Measurements from ENCODE around the gene SASH1.

The SASH1 gene

DNA sequence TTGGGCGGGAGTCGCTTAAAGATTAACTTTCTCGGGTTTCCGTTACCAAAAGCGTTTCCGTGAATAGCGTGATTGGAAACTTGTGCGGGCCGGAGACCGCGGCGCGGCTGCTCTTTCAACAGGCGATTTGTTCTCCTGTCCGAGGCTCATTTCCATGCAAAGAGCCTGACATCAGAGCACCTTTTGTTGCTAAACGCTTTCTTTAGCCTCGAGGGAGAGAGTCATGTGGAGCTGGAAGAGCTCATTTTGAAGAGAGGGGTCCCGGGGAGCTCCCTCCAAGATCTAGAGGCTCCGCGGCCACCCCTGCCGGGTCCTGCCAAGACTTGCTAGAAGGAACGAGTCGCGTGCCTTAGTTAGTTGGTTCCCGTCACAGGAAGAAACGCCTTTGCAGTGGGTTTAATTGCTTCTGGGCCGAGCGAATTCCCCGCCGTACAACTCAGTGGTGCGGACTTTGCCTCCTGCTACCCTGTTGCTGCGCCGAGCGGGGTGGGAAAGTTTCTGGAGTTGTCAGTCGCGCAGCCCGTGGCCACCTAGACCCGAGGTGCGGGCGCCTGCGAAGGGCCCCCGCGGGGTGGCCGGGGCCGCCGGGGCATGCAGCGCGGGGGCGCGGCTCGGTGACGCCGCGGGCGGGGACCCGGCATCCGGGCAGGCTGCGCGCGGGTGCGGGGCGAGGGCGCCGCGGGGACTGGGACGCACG is at the start of gene SASH1:
SASH1 (plus strand) TSS at position 489 of the 697 bp plus-strand sequence. CDS start 230 bp downstream, outside the sequence.
- peak; percentile 10 for DNase-seq
- ATAC-seq = peak; percentile 19

DNA sequence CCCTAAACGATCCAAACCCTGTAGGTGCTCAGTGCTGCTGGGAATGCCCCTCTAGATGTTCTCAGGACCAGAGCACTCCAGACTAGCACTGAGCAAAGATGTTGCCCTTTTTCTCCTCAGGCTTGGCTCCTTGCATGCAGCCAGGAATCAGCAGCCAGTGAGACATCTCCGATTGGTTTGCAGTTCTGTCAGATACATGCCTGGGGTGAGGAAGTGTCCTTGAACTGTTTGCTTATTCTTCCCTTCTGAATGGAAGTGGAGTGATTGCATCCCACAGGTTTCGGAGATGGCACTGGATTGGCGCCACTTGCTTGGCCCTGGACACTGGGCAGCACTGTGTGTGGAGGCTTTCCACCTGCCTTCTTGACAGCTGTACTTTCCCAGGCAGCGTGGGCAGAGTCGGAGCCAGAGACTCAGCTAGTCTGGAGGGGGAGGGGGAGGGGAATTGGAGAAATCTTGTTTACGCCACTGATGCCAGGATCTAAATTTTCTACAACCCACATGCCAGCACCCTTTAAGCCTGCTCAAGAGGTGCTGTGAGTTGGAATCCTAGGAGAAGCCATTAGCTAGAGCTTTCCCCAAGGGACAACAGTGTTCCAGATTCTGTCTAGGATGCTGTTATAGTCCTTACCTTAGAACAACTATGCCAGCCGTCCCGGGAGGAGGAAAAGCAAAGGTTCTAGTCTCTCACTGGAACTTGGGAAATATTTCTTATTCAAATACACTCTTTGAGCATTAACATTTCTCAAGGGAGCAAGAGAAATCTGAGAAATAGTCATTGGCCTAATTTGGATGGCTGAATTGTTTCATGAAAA is 49.2 kb upstream of the SASH1 start:
- ATAC-seq (no peak), DNase-seq (no peak)

DNA sequence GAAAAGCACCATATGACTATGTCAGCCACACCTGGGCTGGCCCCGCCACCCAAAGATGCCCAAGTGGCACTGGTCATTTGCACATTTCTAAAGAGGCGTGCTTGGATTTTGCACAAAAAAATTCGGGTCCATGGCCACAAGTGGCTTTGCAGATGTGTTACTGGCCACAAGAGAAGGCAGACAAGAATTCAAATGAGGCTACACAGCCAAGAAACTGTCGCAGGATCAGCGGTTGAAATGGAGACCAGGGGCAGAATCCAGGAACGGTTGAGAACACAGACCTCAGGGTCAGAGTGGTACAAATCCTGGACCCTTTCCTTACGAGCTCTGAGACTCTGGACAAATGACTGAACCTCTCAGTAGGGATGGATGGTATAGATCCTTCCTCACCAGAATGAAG is 48.6 kb upstream of the SASH1 start:
- no peak for DNase-seq
- ATAC-seq = no peak

DNA sequence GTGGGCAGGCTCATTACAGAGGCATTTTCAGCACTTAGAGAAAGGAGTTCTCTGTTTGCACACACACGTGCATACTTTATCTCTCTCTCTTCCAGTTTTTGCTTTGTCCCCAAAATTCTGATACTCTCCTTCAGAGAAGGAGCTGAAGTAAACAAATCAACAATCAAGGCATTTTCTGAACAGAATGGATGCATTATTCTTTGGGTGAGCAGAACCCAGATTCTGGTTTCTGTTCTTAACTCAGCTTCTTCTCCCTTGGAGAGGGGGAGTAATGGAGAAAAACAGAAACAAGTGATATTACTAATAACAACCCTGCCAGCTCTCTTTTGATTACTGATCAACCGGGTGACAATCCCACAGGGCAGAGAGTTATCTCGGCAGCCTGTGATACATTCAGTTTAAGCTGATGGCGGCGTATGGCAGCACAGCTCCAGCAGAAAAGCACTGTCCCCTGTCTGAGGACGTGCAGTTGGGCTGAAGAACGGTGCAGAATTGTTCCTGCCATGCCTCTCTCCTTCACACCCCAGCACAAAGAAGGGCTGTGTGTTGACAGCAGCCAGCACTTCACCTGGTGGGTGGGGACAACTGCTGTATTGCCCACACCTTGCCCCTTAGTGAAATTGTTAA is 47.3 kb upstream of the SASH1 start:
- ATAC-seq (no peak), DNase-seq (no peak)

DNA sequence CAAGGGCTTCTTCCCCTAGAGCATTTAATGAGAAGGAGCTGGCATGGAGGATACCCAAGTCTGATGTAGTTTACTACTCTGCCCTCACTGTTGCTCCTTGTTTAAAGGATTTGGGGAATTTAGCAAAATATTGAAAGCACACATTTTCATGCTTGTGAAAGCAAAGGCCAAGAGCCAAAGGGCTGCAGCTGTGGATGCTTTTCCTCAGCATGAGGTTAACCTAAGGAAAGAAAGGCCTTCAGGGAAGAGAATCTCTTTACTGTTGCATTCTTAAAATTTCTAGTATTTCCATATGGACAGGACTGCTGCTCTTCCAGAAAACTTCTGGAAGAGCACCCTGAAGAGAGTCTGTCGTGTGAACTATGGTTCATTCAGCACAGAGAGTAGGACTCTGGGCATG is 45.9 kb upstream of the SASH1 start:
- DNase-seq = no peak
- ATAC-seq = no peak

DNA sequence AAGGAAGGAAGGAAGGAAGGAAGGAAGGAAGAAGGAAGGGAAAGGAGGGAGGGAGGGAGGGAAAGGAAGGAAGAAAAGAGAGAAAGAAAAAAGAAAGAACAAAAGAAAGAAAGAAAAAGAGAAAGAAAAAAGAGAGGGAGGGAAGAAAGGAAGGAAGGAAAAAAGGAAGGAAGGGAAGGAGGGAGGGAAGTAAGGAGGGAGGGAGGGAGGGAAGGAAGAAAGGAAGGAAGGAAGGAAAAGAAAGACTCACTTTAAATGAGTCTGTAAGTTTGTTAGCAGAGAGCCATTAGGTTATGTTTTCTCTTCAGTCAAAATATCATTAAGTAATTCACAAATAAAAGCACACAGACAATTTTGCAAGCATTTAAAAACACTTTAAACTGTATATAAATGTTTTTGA is 44.0 kb upstream of the SASH1 start:
- DNase-seq (no peak), ATAC-seq (no peak)

DNA sequence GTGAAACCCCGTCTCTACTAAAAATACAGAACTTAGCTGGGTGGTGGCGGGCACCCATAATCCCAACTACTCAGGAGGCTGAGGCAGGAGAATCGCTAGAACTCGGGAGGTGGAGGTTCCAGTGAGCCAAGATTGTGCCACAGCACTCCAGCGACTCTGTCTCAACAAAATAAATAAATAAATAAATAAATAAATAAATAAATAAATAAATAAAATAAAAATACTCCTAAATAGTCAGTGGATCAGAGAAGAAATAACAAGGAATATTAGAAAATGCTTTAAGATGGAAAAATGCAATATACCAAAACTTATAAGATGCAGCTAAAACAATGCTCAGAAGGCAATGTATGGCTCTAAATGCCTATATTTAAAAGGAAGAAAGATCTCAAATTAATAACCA is 39.0 kb upstream of the SASH1 start:
- DNase-seq = no peak
- ATAC-seq = no peak

DNA sequence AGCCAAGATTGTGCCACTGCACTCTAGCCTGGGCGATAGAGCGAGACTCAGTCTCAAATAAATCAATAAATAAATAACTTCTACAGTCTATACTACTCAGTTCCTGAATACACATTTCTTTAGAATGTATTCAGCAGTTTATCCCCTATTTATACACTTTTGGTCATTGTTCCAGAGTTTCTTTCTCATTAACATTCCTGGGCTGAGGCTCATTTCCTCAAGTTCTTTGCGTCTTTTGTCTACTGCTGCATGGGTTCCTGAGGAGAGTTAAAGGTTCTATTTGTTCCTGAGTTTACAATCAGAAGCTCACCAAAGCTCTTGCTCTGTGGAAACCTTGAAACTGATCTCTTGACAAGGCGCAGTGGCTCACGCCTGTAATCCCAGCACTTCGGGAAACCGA is 37.7 kb upstream of the SASH1 start:
- DNase-seq = no peak
- ATAC-seq = no peak

DNA sequence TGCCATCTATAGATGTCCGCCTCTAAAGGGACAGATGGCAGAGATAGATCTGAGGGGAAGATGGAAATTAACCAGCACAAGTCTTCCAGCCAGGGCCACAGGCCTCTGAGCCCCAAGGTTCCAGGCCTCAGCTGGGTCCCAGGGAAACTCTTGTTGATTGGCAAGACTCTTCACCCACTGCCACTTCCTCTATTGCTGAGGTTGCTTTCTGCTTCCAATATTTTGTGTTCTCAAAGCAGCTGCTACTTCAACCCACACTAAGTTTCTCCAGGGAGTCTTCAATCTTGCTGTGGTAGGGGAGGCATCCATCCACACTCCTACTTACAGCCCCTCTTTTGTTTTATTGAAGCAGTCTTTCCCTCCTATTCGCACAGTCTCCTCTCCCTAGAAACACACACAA is 36.4 kb upstream of the SASH1 start:
- ATAC-seq = no peak
- no peak for DNase-seq

DNA sequence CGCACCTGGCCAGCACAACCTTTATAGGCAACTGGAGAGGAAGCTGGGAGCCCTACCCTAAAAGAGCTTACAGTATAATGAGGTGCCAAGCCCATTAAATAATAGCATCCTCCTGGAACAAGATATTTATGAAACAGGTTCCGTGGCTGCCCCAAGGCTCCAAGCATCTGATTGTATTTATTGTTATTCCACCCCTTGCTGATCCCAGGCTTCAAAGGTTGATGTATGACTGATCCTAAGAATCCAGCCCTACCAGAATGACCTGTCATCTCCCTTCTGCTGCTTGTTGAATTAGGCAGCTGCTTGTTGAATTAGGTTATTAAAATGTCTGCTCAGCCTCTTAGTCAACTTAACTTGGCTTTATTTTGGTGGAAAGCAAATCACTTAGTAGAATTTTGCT is 35.2 kb upstream of the SASH1 start:
- ATAC-seq (no peak), DNase-seq (no peak)

DNA sequence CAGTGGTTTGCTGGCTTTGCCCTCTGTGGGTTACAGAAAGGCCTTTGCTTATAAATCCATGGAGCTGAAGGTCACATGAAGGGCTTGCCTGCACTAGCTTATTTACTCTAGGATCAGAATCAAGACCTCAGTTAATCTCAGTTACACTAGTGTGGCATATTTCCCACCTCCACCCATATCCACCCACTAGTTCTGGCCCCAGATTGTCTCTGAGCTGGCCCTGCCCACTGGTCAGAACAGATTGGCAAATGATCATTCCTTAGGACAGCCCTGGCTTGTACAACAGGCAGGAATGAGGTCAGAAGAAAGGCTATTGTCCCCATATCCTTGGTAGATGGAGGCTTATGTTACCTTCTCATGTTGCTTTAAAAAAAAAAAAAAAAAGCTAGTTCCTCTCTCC is 33.3 kb upstream of the SASH1 start:
- DNase-seq (no peak), ATAC-seq (no peak)

DNA sequence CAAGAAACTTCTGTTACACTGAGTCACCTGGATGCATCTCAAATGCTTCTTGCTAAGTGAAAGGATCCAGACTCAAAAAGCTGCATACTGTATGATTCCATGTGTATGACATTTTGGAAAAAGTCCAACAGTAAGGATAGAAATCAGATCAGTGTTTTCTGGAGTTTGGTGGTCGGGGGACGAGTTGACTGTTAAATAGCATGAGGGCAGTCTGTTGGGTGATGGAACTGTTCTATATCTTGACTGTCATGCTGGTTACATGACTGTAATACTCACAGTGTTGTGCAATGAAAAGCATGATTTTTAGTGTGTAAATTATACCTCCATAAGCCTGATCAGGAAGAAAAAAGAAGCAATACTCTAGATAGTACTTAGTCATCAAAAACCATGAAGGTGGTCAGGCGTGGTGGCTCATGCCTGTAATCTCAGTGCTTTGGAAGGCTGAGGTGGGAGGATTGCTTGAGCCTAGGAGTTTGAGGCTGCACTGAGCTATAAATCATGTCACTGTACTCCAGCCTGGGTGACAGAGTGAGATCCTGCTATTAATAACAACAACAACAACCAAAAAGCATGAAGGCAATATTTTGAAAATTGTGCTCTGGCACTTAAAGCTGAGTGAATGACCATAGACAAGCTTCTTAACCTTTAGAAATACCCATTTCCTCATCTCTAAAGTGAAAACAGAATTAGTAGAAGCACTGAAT is 30.5 kb upstream of the SASH1 start:
- no peak for ATAC-seq

DNA sequence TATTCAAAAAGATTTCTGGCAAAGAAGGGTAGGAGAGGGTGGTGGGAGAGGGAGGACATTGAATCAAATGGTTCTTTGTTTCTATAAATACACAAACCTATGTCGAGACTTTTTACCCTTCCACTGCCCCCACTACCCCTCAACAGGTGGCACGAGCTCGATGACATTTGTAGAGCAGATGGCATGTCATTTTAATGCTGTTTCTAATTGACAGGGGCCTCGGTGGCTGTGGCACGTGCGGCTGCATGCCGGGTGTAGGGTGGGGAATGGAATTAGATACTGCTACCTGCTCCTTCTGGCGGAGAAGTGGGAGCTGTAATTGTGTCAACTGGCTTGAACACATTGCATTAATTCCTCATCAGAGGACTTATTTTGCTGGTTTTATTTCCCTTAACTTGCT is 29.1 kb upstream of the SASH1 start:
- no peak for DNase-seq

More for the DNA sequence above, 30.5 kb upstream of the SASH1 start:
- no peak for DNase-seq

DNA sequence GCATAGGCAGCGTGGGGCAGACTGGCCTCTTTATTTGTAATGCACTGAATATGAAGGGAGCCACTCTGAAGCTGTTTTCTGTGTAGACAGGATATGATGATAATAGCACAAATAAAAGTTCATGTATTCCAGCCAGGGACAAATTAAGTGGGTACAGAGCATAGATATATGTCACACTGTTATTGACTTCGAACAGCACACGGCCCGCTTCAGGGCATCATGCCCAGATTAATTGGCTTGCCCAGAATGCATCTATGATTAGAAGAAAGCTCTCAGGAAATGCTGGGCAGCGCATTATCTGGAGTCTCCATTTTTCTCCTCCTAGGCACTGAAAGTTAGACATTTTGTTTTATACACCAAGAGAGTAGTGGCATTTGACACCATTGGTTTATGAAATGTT is 26.3 kb upstream of the SASH1 start:
- ATAC-seq (no peak), DNase-seq (no peak)

More for the DNA sequence above, 29.1 kb upstream of the SASH1 start:
- no peak for ATAC-seq

DNA sequence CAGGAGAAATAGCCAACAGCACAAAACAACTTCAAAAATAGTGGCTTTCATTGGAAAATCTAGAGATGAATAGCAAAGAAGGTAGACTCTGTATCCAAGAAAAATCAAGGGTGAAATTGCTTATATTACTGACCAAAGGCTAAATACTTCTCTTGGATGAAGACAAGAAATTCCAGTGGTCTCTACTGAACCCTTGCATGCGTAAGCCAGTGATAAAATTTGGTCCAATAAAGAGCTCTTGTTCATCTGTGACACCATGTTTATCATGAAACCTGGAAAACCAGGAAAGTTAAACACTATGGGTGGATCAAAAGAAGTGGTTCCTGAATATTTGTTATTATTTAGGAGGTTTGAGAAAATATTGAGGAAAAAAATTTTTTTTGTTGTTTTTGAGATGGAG is 25.6 kb upstream of the SASH1 start:
- DNase-seq (no peak), ATAC-seq (no peak)

DNA sequence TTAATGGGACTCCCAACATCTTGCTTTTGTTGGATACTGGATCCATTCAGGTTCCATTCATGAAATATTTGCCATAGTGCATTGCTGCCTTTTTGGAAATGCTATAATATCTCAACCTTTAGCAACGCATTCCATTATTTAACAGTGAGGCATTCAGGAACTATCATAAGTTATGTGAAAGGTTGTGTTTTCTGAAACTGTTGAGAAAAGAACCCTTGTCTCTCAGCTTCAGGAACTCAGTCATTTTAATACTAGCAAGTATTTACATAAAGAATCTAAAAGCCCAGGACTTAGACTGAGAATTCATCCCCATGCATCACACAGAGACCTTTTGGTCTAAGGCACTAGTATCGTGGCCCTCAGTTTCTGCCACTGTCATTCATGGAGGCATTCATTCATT is 24.9 kb upstream of the SASH1 start:
- no peak for DNase-seq
- ATAC-seq = no peak

DNA sequence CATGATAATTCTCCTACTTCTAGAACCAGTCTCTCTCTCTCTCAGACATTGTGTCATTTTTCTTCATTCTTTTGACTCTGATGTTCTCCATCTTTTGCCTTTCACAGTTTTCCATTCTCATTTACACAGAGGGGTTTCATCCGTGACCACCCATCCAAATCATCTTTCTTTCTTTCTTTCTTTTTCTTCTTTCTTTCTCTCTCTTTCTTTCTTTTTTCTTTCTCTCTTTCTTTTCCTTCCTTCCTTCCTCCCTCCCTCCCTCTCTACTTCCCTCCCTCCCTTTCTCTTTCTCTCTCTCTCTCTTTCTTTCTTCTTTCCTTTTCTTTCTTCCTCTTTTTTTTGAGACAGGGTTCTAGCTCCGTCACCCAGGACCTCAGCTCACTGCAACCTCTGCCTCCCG is 19.9 kb upstream of the SASH1 start:
- no peak for DNase-seq
- ATAC-seq = no peak

DNA sequence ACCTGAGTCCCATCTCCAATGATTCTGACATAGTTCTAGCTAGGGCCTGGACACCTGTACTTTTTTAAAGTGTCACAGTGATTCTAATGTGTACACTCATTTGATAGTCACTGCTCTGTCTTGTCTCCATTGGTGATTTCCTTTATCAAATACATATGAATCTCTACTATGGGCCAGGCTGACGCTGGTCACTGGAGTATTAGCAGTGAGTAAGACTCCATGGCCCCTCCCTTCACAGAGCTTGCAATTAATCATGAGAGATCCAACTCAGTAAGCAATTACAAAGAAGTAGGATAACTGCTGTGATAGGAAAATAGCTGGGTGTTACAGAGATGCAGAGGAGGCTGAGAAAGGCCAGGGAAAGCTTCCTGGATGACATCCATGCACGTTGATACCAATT is 19.3 kb upstream of the SASH1 start:
- DNase-seq (no peak), ATAC-seq (no peak)

DNA sequence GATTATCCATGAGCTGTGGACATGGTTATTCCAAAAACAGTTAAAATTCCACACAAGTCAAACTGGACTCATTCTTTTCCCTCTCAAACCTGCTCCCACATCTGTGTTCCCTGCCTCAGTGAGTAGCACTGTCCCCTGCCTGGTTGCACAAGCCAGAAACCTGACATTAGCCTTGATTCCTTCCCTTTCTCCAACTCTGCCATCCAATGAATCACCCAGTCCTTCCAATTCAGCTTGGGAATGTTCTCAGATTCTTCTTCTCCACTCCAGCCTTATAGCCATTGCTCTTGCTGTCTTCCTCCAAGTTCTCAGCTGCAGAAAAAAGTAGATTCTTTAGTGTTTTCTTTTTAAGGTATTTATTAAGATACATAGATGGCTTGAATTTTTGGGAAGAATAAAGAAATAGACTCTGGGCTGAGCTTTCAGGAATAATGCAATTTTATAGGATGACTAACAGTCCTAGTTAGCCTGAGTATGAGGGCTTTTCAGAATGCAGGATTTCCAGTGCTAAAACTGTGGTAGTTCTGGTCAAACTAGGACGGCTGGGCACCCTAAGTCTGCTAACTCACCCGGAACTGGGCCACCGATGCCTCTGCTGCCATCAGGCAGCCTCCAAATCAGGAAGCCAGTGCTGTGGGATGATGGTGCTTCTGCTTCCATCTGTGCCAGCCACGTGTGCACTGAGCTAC is 18.2 kb upstream of the SASH1 start:
- no peak for DNase-seq
- ATAC-seq = no peak

DNA sequence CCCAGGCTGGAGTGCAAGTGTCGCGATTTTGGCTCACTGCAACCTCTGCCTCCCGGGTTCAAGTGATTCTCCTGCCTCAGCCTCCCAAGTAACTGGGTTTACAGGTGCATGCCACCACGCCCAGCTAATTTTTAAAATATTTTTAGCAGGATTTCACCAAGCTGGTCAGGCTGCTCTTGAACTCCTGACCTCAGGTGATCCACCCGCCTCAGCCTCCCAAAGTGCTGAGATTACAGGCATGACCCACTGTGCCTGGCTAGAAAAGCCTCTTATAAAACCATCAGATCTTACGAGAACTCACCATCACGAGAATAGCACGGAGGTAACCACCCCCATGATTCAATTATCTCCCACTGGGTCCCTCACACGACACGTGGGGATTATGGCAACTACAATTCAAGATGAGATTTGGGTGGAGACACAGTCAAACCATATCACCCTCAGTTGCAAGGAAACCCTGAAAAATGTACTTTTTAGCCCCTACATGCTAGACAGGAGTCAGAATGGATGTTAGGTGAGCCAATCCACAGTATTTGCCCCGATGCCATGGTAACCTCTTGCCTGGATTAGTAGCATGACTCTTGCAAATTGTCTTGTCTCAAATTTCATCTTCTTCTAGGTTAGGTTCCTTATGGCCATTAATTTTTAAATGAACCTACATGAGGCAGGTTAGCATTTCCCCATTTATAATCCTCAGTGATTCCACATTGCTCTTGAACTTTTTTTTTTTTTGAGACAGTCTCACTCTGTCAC is 17.1 kb upstream of the SASH1 start:
- DNase-seq (no peak), ATAC-seq (no peak)

DNA sequence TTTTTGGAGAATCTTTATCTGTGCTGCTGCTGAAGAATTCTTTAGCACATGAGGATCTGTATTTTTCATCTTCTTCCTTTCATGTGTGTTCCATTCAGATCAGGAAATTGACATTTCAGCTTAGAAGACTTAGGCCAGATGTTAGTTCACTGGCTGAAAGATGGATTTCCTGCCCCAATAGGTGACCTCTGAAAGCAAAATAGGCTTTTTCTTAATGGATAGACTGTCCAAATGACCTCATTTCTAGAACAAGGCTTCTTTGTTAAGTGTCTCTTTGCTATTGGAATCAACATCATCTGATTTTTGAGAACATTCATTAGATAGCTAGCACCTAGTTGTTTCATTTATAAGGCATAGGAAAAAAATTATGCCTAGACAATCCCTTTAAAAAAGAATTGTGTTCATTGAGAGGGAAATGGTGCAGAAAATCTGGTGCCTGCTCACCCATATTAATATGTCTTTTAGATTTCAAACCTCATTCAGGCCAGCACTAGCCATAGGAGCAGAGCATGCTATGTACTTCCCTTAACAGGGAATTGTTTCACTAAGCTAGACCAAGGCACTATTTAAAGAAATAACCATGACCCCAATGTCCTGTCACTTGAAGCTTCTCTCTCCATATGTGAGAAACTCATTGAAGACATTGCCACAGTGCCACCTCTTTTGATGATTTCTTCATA is 13.6 kb upstream of the SASH1 start:
- ATAC-seq (no peak), DNase-seq (no peak)

Measured in stimulated activated naive CD8-positive, alpha-beta T cell treated with anti-CD3 and anti-CD28 coated beads, Interleukin-15, Interleukin-2, amounts not matched to agents 100 U/mL and 50 U/mL, for 24 hours (primary cell).